ENCODE measurements around the gene C17orf58.

DNA sequence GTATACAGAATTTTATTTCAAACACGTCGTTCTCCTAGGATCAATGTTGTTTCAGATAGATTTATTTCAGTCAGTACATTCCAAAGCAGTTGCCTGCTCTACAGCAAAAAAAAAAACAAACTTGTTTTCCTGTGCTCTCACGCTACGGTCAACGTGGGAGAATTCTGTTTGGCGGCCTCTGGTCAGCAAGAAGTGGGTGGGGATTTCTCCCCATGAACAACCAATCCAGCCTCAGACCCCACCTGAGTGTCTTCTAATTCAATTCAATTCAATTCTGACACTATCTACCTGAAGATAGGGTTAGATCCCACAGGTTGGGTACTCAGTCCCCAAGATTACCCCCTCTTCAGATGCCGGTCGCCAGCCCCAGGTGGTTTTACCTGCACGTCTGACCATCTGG, 22.1 kb downstream of the C17orf58 start:
- no peak for TF ChIP-seq POLR2AphosphoS5 (IDR thresholded peaks at IDR 0.05; ENCODE audit: low read depth)
- TF ChIP-seq, protein P1, sequence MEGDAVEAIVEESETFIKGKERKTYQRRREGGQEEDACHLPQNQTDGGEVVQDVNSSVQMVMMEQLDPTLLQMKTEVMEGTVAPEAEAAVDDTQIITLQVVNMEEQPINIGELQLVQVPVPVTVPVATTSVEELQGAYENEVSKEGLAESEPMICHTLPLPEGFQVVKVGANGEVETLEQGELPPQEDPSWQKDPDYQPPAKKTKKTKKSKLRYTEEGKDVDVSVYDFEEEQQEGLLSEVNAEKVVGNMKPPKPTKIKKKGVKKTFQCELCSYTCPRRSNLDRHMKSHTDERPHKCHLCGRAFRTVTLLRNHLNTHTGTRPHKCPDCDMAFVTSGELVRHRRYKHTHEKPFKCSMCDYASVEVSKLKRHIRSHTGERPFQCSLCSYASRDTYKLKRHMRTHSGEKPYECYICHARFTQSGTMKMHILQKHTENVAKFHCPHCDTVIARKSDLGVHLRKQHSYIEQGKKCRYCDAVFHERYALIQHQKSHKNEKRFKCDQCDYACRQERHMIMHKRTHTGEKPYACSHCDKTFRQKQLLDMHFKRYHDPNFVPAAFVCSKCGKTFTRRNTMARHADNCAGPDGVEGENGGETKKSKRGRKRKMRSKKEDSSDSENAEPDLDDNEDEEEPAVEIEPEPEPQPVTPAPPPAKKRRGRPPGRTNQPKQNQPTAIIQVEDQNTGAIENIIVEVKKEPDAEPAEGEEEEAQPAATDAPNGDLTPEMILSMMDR (IDR thresholded peaks at IDR 0.05; ENCODE audit: insufficient read depth, low read length), result no peak

All from HL-60 (cell line).